Right atrium auricular region (tissue), 2 donors: ENCODE measurements around the gene NCOA3. TPM values are rescaled to one million over a fixed set of nuclear protein-coding genes. Genes with fewer than 3 reads are reported as not detected.
"Not testable (repeated sequence)": the region's sequence is repeated elsewhere in the genome, so short reads cannot be mapped to it uniquely, and the experiment has no call there.

Experiments used
- DNase-seq: peaks from one replicate; pipeline ENCODE4 v3.0.0-alpha.2; 2019; ENCODE audit warnings: low spot score
- H3K27ac ChIP-seq, 2 donors: fragments of 200-600 bp; sonication (generic); 1 replicate in 1 of 2; 2 replicates in 1 of 2; pipeline ENCODE4 v1.5.1; 2016 to 2019
- H3K27me3 ChIP-seq, 2 donors: fragments of 200-600 bp; sonication (generic); one replicate each; pipeline versions ENCODE4 v1.5.1 to v1.6.0; 2017 to 2019
- H3K36me3 ChIP-seq: fragments of 200-600 bp; sonication (generic); one replicate; pipeline ENCODE4 v1.5.1; 2016
- H3K4me1 ChIP-seq, 2 donors: fragments of 200-600 bp; sonication (generic); one replicate each; pipeline versions ENCODE4 v1.5.1 to v1.6.0; 2017 to 2019
- H3K4me3 ChIP-seq, 2 donors: fragments of 200-600 bp; sonication (generic); 1 replicate in 1 of 2; 2 replicates in 1 of 2; pipeline ENCODE4 v1.5.1; 2017 to 2019; ENCODE audit warnings: mild to moderate bottlenecking in 1 of 2, moderate library complexity in 1 of 2
- H3K9me3 ChIP-seq, 2 donors: fragments of 200-600 bp; sonication (generic); one replicate each; pipeline ENCODE4 v1.5.1; 2019
- total RNA-seq, 2 donors: library from RNA; depleted of rRNA; stranded (reverse); fragments of >200 nt; gene quantifications; one replicate each; pipeline ENCODE4 v1.1.0, GENCODE V29; 2016
- TF ChIP-seq, protein P1 (sequence below), 2 donors: fragments of 200-600 bp; sonication (generic); IDR thresholded peaks; one replicate each; pipeline ENCODE4 v1.5.1; 2019; ENCODE audit warnings: antibody characterized with exemption in 2 of 2

Gene NCOA3
- total RNA-seq, 2 donors from 2014 or later: 24.1 to 27.4 TPM

DNA sequence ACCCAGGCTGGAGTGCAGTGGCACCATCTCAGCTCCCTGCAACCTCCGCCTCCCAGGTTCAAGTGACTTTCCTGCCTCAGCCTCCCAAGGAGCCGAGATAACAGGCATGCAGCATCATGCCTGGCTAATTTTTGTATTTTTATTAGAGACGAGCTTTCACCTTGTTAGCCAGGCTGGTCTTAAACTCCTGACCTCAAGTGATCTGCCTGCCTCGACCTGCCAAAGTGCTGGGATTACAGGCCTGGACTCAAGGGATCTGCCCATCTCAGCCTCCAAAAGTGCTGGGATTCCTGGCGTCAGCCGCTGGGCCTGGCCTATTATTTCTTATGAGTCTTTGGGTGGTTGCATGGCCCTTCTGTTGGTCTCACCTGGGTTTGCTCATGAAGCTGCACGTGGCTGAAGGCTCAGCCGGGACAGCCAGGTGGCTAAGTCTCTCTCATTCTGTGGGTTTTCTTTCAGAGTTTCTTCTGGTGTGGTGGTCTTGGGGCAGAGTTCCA is 45.6 kb upstream of the NCOA3 start:
- DNase-seq: no peak
- Histone ChIP-seq H3K36me3 (no peaks in the 10 kb centered on the region), H3K27ac (no peak overlapping the region), H3K9me3 (no peaks in the 10 kb centered on the region), H3K27me3 (no peaks in the 10 kb centered on the region), H3K4me3 (no peak overlapping the region), H3K4me1 (no peaks in the 10 kb centered on the region)
- TF ChIP-seq, protein P1, sequence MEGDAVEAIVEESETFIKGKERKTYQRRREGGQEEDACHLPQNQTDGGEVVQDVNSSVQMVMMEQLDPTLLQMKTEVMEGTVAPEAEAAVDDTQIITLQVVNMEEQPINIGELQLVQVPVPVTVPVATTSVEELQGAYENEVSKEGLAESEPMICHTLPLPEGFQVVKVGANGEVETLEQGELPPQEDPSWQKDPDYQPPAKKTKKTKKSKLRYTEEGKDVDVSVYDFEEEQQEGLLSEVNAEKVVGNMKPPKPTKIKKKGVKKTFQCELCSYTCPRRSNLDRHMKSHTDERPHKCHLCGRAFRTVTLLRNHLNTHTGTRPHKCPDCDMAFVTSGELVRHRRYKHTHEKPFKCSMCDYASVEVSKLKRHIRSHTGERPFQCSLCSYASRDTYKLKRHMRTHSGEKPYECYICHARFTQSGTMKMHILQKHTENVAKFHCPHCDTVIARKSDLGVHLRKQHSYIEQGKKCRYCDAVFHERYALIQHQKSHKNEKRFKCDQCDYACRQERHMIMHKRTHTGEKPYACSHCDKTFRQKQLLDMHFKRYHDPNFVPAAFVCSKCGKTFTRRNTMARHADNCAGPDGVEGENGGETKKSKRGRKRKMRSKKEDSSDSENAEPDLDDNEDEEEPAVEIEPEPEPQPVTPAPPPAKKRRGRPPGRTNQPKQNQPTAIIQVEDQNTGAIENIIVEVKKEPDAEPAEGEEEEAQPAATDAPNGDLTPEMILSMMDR (IDR thresholded peaks at IDR 0.05): no peak

DNA sequence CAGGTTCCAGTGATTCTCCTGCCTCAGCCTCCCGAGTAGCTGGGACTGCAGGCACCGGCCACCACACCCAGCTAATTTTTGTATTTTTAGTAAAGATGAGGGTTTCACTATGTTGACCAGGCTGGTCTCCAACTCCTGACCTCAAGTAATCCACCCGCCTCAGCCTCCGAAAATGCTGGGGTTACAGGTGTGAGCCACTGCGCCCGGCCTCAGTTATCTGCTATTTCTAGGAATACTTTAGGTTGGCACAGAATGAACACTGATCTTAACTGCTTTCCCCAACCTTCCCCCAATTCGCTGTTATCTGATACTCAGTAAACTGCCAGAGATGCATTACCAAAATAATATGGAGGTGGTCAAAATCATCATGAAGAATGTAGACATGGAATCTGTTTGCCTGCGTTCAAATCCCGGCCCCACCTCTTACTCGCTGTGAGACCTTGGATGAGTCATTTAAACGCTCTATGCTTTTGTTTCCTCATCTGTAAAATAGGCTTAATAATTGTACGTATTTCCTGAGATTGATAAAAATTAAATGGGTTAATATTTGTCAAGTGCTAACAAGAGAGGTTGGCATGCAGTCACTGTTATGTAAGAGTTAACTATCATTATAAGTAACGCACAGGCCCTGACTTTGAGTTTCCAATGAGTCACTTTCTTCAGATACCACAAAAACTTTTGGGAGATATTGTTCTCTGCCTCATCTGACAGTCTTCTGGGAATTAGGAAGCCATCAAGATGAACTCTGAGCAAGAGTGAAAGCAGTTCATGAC is 44.5 kb upstream of the NCOA3 start:
- no peak overlapping the region for H3K4me3 ChIP-seq
- H3K9me3 ChIP-seq: no peaks in the 10 kb centered on the region
- no peak overlapping the region for H3K27ac ChIP-seq
- no peaks in the 10 kb centered on the region for H3K27me3 ChIP-seq
- no peaks in the 10 kb centered on the region for H3K36me3 ChIP-seq
- DNase-seq: no peak
- TF ChIP-seq, protein P1 (IDR thresholded peaks at IDR 0.05): no peak
- no peaks in the 10 kb centered on the region for H3K4me1 ChIP-seq

DNA sequence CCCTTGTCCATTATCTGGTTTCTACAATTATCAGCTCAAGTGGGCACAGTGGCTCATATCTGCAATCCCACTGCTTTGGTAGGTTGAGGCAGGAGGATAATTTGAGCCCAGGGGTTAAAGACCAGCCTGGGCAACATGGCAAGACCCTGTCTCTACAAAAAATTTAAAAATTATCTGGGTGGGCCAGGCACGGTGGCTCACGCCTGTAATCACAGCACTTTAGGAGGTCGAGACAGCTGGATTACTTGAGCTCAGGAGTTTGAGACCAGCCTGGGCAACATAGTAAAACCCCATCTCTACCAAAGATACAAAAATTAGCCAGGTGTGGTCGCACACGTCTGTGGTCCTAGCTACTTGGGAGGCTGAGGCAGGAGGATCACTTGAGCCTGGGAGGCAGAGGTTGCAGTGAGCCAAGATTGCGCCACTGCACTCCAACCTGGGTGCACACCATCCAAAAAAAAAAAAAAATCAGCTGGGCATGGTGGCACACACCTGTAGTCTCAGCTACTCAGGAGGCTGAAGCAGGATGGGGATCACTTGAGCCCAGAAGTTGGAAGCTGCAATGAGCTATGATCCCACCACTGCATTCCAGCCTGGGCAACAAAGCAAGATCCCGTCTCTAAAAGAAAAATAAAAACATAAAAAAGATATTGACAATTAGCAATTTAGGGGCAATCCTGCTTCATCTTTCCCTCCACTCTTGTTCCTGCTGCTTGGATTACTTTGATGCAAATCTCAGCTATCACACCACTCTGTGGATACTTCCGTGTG is 43.2 kb upstream of the NCOA3 start:
- H3K27ac ChIP-seq, H3K9me3 ChIP-seq, DNase-seq, H3K36me3 ChIP-seq, H3K4me1 ChIP-seq, H3K4me3 ChIP-seq, H3K27me3 ChIP-seq: not testable (repeated sequence)

DNA sequence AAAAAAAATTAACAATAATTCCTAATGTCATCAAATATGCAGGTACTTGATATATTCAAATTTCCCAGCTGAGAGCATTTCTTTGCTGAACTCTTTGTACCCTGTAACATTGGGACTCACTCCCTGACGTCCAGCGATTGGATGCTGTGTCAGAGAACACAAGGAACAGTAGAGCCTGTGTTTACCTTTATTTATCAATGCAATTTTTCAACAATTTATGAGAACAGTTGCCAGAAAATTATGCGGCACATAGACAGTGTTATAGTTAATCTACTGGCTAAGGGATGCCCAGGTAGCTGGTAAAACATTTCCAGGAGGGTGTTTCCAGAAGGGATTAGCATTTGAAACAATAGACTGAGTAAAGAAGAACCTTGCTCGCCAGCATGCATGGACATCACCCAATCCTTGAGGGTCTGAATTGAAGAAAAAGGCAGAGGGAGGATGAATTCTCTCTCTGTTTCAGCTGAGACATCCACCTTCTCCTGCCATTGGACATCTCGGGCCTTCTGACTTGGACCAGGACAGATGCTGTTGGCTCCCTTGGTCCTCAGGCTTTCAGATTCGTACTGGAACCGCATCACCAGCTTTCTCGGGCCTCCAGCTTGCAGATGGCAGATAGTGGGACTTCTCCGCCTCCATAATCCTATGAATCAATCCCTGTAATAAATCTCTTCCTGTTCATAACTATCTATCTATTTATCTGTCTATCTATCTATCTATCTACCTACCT is 42.2 kb upstream of the NCOA3 start:
- TF ChIP-seq, protein P1 (IDR thresholded peaks at IDR 0.05): no peak
- H3K36me3 ChIP-seq: no peaks in the 10 kb centered on the region
- no peaks in the 10 kb centered on the region for H3K9me3 ChIP-seq

DNA sequence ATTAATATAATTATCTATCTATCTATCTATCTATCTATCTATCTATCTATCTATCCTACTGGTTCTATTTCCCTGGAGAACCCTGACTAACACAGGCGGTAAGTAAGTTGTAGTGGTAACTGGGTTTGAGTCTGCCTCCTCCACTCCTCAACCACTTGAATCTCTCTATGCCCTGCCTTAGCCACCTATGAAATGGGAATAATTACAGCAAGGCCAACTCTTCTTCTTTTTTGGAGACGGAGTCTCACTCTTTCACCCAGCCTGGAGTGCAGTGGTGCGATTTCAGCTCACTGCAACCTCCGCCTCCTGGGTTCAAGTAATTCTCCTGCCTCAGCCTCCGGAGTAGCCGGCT is 41.0 kb upstream of the NCOA3 start:
- not testable (repeated sequence) for H3K4me3 ChIP-seq, H3K9me3 ChIP-seq, H3K27me3 ChIP-seq, H3K36me3 ChIP-seq, DNase-seq, H3K27ac ChIP-seq
- H3K4me1 ChIP-seq: peaks cover 0 to 21% of the 10 kb centered on the region in 2 donors

More for the DNA sequence above, 42.2 kb upstream of the NCOA3 start:
- H3K4me3 ChIP-seq: no peak overlapping the region
- H3K27me3 ChIP-seq: no peaks in the 10 kb centered on the region
- H3K27ac ChIP-seq: no peak overlapping the region
- H3K4me1 ChIP-seq: peaks cover 0 to 9% of the 10 kb centered on the region in 2 donors
- no peak for DNase-seq

DNA sequence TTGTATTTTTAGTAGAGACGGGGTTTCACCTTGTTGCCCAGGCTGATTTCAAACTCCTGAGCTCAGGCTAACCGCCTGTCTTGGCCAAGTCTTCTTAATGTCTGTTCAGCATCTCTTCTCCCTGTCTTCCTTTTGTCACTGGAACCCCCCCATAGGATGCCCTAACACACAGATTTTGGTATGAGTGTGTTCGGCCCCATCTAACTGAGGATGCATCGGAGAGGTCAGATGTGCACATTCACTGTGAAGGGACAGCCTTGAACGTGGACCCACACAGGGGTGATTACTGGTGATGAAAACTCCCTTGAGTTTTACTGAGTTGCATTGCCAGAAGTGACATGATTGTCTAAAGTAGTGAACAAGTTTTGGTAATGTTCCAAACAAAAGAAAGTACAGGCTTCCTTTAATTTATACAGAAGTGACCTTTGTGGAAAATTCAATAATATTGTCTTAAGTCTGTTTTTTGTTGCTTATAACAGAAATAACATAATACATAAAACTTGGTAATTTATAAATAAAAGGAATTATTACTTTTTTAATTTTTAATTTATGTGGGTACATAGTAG is 40.5 kb upstream of the NCOA3 start:
- Histone ChIP-seq H3K36me3 (no peaks in the 10 kb centered on the region), H3K27me3 (no peaks in the 10 kb centered on the region), H3K4me3 (no peak overlapping the region), H3K4me1 (peaks cover 0 to 21% of the 10 kb centered on the region in 2 donors), H3K9me3 (no peaks in the 10 kb centered on the region), H3K27ac (no peak overlapping the region)
- TF ChIP-seq, protein P1 (IDR thresholded peaks at IDR 0.05): no peak
- no peak for DNase-seq

DNA sequence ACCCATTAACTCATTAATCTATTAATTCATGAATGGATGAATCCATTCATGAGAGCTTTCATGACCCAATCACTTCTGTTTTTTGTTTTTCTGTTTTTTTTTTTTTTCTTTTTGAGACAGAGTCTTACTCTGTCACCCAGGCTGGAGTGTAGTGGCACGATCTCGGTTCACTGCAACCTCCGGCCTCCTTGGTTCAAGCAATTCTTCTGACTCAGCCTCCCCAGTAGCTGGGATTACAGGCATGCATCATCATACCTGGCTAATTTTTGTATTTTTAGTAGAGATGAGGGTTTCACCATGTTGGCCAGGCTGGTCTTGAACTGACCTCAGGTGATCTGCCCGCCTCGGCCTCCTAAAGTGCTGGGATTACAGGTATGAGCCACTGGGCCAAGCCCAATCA is 39.8 kb upstream of the NCOA3 start:
- H3K4me1 ChIP-seq: peaks cover 0 to 21% of the 10 kb centered on the region in 2 donors
- H3K27ac ChIP-seq, DNase-seq, H3K4me3 ChIP-seq, H3K27me3 ChIP-seq, H3K9me3 ChIP-seq, H3K36me3 ChIP-seq: not testable (repeated sequence)
